WERI-Rb-1 (cell line): ENCODE data around the gene COX19.

ENCODE experiments used
- DNase-seq: peaks from one replicate; pipeline ENCODE4 v3.0.0-alpha.2; 2020
- H3K27ac ChIP-seq: fragments of 250-450 bp; sonication (Bioruptor Pico); 2 replicates; pipeline ENCODE4 v1.5.1; 2020; ENCODE audit warnings: mild to moderate bottlenecking, moderate library complexity
- H3K27me3 ChIP-seq: fragments of 250-450 bp; sonication (Bioruptor Pico); 2 replicates; pipeline ENCODE4 v1.5.1; 2021; ENCODE audit warnings: mild to moderate bottlenecking, low read depth, moderate library complexity; ENCODE audit not compliant: insufficient read depth, severe bottlenecking
- H3K36me3 ChIP-seq: fragments of 250-450 bp; sonication (Bioruptor Pico); 2 replicates; pipeline ENCODE4 v1.5.1; 2020; ENCODE audit warnings: mild to moderate bottlenecking, moderate library complexity
- H3K4me3 ChIP-seq: 2 replicates; pipeline ENCODE4 v1.5.1; 2011; ENCODE audit warnings: low read depth, mild to moderate bottlenecking, control low read depth, low read length
- H3K9me3 ChIP-seq: fragments of 250-450 bp; sonication (Bioruptor Pico); 2 replicates; pipeline ENCODE4 v1.5.1; 2021; ENCODE audit warnings: mild to moderate bottlenecking, moderate library complexity; ENCODE audit not compliant: severe bottlenecking
- TF ChIP-seq, protein P1 (sequence below): IDR thresholded peaks from 2 replicates; pipeline ENCODE4 v1.5.1; 2011; ENCODE audit warnings: low read depth, mild to moderate bottlenecking, control low read depth, inconsistent platforms, low read length

The COX19 gene

DNA sequence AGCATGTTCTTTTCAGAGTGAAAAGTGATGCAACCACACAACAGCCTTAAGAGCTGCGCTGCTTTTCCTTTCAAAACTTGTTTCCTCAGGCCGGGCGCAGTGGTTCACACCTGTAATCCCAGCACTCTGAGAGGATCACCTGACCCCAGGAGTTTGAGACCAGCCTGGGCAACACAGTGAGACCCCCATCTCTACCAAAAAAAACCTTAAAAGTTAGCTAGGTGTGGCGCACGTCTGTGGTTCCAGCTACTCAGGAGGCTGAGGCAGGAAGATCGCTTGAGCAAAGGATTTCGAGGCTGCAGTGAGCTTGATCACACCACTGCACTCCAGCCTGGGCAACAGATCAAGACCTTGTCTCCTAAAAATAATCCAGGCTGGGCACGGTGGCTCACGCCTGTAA is 2.0 kb downstream of the COX19 start:
- TF ChIP-seq, protein P1, sequence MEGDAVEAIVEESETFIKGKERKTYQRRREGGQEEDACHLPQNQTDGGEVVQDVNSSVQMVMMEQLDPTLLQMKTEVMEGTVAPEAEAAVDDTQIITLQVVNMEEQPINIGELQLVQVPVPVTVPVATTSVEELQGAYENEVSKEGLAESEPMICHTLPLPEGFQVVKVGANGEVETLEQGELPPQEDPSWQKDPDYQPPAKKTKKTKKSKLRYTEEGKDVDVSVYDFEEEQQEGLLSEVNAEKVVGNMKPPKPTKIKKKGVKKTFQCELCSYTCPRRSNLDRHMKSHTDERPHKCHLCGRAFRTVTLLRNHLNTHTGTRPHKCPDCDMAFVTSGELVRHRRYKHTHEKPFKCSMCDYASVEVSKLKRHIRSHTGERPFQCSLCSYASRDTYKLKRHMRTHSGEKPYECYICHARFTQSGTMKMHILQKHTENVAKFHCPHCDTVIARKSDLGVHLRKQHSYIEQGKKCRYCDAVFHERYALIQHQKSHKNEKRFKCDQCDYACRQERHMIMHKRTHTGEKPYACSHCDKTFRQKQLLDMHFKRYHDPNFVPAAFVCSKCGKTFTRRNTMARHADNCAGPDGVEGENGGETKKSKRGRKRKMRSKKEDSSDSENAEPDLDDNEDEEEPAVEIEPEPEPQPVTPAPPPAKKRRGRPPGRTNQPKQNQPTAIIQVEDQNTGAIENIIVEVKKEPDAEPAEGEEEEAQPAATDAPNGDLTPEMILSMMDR = no peak
- H3K27me3 ChIP-seq = no peaks in the 10 kb centered on the region
- DNase-seq = no peak
- H3K36me3 ChIP-seq = peaks cover 43% of the 10 kb centered on the region
- H3K27ac ChIP-seq = no peak overlapping the region
- no peak overlapping the region for H3K4me3 ChIP-seq
- H3K9me3 ChIP-seq = no peaks in the 10 kb centered on the region

DNA sequence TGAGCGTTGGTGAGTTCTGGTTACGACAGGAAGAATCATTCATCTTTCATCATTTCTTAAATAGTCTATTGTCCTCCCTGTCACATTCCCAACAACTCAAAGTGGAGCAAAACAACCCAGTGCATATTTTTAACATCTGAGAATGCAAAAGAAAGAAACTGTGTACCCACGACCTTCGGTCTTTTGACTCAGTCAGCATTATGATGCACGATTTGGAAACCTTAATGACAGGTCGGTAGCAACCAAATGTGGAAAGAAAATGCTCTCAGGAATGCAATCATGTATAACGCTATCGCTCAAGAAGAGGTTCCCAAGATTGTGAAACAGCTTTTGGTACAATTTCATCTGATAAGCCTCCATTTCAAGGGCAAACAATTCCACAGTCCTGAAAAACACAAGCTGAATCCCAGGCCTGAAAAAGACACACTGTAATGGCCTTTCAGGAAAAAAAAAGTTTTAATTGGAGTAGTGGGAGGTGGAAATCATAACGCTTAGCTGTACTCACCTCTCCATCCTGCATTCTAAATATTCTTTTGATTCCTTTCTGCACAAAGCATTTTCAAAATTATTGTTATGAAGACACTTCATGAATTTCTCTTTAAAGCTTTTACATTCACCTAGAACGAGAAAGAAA is 2.6 kb downstream of the COX19 start:
- H3K9me3 ChIP-seq = no peaks in the 10 kb centered on the region
- H3K36me3 ChIP-seq = peaks cover 48% of the 10 kb centered on the region
- no peak overlapping the region for H3K27ac ChIP-seq
- DNase-seq = no peak
- TF ChIP-seq, protein P1 = no peak
- no peak overlapping the region for H3K4me3 ChIP-seq
- no peaks in the 10 kb centered on the region for H3K27me3 ChIP-seq

DNA sequence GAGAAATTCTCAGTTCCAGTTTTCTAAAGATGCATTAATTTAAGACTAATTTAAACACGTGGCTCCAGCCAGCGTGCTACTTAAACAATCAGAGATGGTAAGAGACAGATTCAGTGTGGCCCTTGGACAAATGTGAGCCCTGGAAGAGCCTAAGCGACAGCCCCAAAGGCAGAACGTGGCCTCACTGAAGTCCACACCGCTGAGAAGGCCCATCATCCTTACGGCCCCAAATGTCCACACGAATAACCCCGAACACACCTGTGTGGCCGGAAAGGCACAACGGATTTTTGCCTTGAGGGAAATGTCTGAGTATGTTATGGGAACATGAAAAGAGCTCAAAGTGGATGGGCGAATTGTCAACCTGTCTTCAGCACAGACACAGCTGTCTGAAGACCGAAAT is 3.2 kb downstream of the COX19 start:
- Histone ChIP-seq H3K4me3 (no peak overlapping the region), H3K27me3 (no peaks in the 10 kb centered on the region), H3K9me3 (no peaks in the 10 kb centered on the region), H3K36me3 (peaks cover 55% of the 10 kb centered on the region), H3K27ac (no peak overlapping the region)
- TF ChIP-seq, protein P1 = no peak
- no peak for DNase-seq

DNA sequence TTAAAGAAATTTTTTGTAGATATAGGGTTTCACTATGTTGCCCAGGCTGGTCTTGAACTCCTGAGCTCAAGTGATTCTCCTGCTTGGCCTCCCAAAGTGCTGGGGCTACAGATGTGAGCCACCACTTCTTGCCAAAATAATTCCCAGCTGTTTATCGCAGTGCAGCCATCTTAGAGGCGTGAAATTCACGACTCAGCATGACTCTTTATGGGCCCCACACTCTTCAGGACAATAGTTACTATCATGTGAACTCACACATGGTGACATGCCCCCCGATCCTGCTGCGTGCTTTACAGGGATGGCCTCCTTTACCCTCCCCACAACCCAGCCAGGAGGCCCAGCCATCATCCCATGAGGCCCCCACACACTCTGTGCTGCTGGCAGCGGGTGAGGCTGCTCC is 4.6 kb downstream of the COX19 start:
- Histone ChIP-seq H3K36me3 (peaks cover 61% of the 10 kb centered on the region), H3K27me3 (no peaks in the 10 kb centered on the region), H3K9me3 (no peaks in the 10 kb centered on the region), H3K4me3 (no peak overlapping the region), H3K27ac (no peak overlapping the region)
- TF ChIP-seq, protein P1 = no peak
- DNase-seq = no peak

DNA sequence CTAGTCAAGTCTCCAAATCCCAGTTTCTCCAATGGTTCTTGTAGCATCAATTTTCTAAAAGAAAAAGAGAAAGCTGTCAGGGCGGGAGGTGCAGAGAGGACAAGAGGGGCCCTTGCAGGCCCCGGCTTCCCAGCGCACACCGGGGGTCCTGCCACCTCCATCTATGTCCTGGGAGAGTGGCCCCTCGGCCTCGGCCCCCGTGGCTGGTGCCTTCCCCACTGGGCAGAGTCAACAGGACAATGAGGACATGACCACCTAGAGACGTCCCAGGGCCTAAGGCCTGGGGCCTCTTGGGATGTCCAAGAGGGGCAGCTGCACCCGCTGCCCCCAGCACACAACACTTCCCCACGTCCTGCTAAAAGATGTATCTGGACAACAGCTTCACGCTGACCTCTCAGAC is 5.9 kb downstream of the COX19 start:
- Histone ChIP-seq H3K27ac (no peak overlapping the region), H3K4me3 (no peak overlapping the region), H3K9me3 (no peaks in the 10 kb centered on the region), H3K27me3 (no peaks in the 10 kb centered on the region), H3K36me3 (peaks cover 57% of the 10 kb centered on the region)
- DNase-seq = no peak
- TF ChIP-seq, protein P1 = no peak
